ENCODE results near the gene JUNB. TPM values are rescaled to one million over a fixed set of nuclear protein-coding genes. Genes with fewer than 3 reads are reported as not detected.

JUNB gene
- total and polyA plus RNA-seq, 11 donors: 19.6 to 205 (median 52.9) TPM

GRCh38 chr19:12785431-12786031, 5.8 kb upstream of the JUNB start:
- Histone ChIP-seq H3K9me3 (no peaks in the 10 kb centered on the region), H3K4me3 (peak overlapping the region in 3 of 12 donors; percentile 12 to 58 (median 18)), H3K27ac (peak overlapping the region; percentile 74 to 100 (median 99)), H3K27me3 (no peaks in the 10 kb centered on the region), H3K4me1 (peaks cover 7 to 84% (median 68%) of the 10 kb centered on the region in 12 donors), H3K36me3 (no peaks in the 10 kb centered on the region)
- WGBS, 4 donors: 76 to 83% (median 77%) methylated on average over 4 of the region's 4 CpGs
- no peak for ATAC-seq
- TF ChIP-seq POLR2A (IDR thresholded peaks at IDR 0.05): no peak
- TF ChIP-seq, protein P1, sequence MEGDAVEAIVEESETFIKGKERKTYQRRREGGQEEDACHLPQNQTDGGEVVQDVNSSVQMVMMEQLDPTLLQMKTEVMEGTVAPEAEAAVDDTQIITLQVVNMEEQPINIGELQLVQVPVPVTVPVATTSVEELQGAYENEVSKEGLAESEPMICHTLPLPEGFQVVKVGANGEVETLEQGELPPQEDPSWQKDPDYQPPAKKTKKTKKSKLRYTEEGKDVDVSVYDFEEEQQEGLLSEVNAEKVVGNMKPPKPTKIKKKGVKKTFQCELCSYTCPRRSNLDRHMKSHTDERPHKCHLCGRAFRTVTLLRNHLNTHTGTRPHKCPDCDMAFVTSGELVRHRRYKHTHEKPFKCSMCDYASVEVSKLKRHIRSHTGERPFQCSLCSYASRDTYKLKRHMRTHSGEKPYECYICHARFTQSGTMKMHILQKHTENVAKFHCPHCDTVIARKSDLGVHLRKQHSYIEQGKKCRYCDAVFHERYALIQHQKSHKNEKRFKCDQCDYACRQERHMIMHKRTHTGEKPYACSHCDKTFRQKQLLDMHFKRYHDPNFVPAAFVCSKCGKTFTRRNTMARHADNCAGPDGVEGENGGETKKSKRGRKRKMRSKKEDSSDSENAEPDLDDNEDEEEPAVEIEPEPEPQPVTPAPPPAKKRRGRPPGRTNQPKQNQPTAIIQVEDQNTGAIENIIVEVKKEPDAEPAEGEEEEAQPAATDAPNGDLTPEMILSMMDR (IDR thresholded peaks at IDR 0.05): no peak
- peak in 1 of 5 donors; percentile 55 for DNase-seq
- intact Hi-C loops (cut with DNase I): loop anchor here in 1 of 10 donors (10.0 kb wide), 1 partner anchor 369 kb away; the partner anchor contains the start of genes IER2 and STX10

- no peaks in the 10 kb centered on the region for H3K9me3 ChIP-seq
- H3K4me3 ChIP-seq: peak overlapping the region in 2 of 12 donors; percentile 12 to 58
- ATAC-seq (peak in 2 of 4 donors; percentile 0 to 2), DNase-seq (peak; percentile 70 to 87 (median 75))
- TF ChIP-seq, protein P1 (IDR thresholded peaks at IDR 0.05): no peak
- TF ChIP-seq POLR2A (IDR thresholded peaks at IDR 0.05): peak in 1 of 2 donors; percentile 30
- peaks cover 7 to 89% (median 73%) of the 10 kb centered on the region in 12 donors for H3K4me1 ChIP-seq
- no peaks in the 10 kb centered on the region for H3K36me3 ChIP-seq
- intact Hi-C loops (cut with DNase I): loop anchor here in 1 of 10 donors (10.0 kb wide), 1 partner anchor 368 kb away; the partner anchor contains the start of genes IER2 and STX10
- peak overlapping the region; percentile 74 to 100 (median 99) for H3K27ac ChIP-seq
- no peaks in the 10 kb centered on the region for H3K27me3 ChIP-seq
- WGBS, 4 donors: 60 to 61% (median 61%) methylated on average over 16 to 18 of the region's 18 CpGs
Observed at GRCh38 chr19:12786141-12786870, 5.0 kb upstream of the JUNB start.

DNA sequence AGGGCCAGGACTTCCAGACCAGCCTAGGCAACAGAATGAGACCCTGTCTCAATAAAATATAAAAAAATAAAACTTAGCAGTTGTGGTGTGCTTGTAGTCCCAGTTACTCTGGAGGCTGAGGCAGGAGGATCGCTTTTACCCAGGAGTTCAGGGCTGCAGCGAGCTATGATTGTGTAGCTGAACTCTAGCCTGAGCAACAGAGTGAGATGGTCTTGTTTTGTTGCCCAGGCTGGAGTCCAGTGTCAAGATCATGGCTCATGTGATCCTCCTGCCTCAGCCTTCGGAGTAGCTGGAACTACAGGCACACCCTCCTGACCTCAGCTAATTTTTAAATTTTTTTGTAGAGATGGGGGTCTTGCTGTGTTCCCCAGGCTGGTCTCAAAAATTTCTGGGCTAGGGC, 4.3 kb upstream of the JUNB start:
- Histone ChIP-seq H3K4me1 (peaks cover 7 to 83% (median 71%) of the 10 kb centered on the region in 12 donors), H3K4me3 (no peak overlapping the region), H3K9me3 (no peaks in the 10 kb centered on the region), H3K27ac (peak overlapping the region; percentile 74 to 100 (median 99)), H3K36me3 (no peaks in the 10 kb centered on the region), H3K27me3 (no peaks in the 10 kb centered on the region)
- peak in 1 of 5 donors; percentile 15 for DNase-seq
- no peak for ATAC-seq
- intact Hi-C loops (cut with DNase I): loop anchor here in 1 of 10 donors (10.0 kb wide), 1 partner anchor 368 kb away; the partner anchor contains the start of genes IER2 and STX10
- TF ChIP-seq POLR2A (IDR thresholded peaks at IDR 0.05): no peak
- TF ChIP-seq, protein P1 (IDR thresholded peaks at IDR 0.05): no peak
- 88 to 96% (median 91%) methylated on average over 3 of the region's 3 CpGs for WGBS, 4 donors

DNA sequence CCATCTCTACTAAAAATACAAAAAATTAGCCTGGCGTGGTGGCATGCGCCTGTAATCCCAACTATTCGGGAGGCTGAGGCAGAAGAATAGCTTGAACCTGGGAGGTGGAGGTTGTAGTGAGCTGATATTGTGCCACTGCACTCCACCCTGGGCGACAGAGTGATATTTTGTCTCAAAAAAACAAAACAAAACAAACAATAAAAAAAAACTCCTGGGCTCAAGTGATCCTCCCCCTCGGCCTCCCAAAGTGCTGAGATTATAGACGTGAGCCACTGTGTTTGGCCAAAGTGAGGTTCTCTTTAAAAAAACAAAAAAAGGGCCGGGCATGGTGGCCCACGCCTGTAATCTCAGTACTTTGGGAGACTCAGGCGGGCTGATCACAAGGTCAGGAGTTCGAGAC, 3.8 kb upstream of the JUNB start:
- no peaks in the 10 kb centered on the region for H3K9me3 ChIP-seq
- intact Hi-C loops (cut with DNase I): loop anchor here in 1 of 10 donors (10.0 kb wide), 1 partner anchor 367 kb away; the partner anchor contains the start of genes IER2 and STX10
- WGBS, 4 donors: 78 to 82% (median 81%) methylated on average over 10 of the region's 10 CpGs
- TF ChIP-seq, protein P1 (IDR thresholded peaks at IDR 0.05): no peak
- TF ChIP-seq POLR2A (IDR thresholded peaks at IDR 0.05): no peak
- ATAC-seq (no peak), DNase-seq (peak in 1 of 5 donors; percentile 12)
- H3K4me1 ChIP-seq: peaks cover 7 to 78% (median 68%) of the 10 kb centered on the region in 12 donors
- peaks cover 0 to 4% (median 0%) of the 10 kb centered on the region in 9 donors for H3K36me3 ChIP-seq
- no peak overlapping the region for H3K4me3 ChIP-seq
- no peaks in the 10 kb centered on the region for H3K27me3 ChIP-seq
- peak overlapping the region; percentile 74 to 100 (median 99) for H3K27ac ChIP-seq

Data from heart left ventricle (tissue), 16 donors.